ENCODE data around the gene TPI1. TPM values are rescaled to one million over a fixed set of nuclear protein-coding genes. Genes with fewer than 3 reads are reported as not detected.

Gene TPI1
- total RNA-seq = 499 and 519 TPM in 2 replicates

DNA sequence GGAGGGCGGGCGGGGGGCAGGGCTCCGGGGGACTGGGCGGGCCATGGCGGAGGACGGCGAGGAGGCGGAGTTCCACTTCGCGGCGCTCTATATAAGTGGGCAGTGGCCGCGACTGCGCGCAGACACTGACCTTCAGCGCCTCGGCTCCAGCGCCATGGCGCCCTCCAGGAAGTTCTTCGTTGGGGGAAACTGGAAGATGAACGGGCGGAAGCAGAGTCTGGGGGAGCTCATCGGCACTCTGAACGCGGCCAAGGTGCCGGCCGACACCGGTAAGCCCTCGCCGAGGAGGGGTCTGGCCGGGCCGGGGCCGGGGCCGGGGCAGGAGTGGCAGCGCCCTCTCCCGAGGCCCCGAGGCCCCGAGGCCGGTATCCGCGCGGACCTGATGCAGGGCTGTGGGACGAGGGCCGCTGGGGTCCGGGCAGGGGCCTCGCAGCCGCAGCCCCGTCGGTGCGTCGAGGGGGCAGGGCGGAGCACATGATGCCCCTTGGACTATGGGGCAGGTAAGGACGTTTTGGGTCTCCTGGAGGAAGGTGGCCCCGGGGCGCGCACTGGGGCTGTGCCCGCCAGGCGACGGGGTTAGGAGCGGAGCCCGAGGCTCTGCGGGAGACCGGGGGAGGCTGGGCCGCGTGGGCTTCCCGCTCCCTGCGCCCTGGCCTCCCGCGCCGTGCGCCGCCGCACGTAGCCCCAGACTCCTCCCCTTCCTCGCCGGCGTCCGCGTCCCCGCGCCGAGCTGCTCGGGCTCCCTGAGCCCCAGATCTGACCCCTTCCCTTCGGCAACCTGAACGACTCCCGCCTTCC, at the start of gene TPI1:
Gene TPI1 (plus strand): TSS at position 119 of the 798 bp plus-strand sequence. CDS start 36 bp downstream, at position 155.
- H3K4me3 ChIP-seq (ENCODE audit: low read depth, low read length) = peak within 1 kb of the TSS; percentile 96
- peaks cover 14% of the 10 kb centered on the region for H3K36me3 ChIP-seq (ENCODE audit: control insufficient read depth, insufficient read depth, low read length)
- no peak for DNase-seq (ENCODE audit: low read depth)
- TF ChIP-seq, protein P1, sequence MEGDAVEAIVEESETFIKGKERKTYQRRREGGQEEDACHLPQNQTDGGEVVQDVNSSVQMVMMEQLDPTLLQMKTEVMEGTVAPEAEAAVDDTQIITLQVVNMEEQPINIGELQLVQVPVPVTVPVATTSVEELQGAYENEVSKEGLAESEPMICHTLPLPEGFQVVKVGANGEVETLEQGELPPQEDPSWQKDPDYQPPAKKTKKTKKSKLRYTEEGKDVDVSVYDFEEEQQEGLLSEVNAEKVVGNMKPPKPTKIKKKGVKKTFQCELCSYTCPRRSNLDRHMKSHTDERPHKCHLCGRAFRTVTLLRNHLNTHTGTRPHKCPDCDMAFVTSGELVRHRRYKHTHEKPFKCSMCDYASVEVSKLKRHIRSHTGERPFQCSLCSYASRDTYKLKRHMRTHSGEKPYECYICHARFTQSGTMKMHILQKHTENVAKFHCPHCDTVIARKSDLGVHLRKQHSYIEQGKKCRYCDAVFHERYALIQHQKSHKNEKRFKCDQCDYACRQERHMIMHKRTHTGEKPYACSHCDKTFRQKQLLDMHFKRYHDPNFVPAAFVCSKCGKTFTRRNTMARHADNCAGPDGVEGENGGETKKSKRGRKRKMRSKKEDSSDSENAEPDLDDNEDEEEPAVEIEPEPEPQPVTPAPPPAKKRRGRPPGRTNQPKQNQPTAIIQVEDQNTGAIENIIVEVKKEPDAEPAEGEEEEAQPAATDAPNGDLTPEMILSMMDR (IDR thresholded peaks at IDR 0.05; ENCODE audit: insufficient read depth, low read length, poor library complexity, severe bottlenecking) = no peak
- H3K27me3 ChIP-seq (ENCODE audit: control insufficient read depth, insufficient read depth, low read length) = no peaks in the 10 kb centered on the region

DNA sequence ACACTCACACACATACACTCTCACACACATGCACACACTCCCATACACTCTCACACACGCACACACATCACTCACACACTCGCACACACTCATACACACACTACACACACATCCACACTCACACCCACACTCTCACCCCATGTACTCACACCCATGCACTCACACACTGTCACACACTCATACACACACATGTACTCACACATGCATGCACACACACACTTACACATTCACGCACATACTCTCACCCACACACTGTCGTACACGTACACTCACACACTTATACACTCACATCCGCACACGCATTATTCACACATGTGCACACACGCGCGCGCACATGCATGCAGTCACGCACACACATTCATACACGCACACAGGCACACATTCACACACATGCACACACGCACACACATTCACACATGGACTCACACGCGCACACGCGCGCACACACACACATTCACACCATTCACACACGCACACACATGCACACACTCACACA, 49.6 kb upstream of the TPI1 start:
- TF ChIP-seq, protein P1 (IDR thresholded peaks at IDR 0.05; ENCODE audit: insufficient read depth, low read length, poor library complexity, severe bottlenecking) = no peak
- DNase-seq (ENCODE audit: low read depth) = no peak
- H3K36me3 ChIP-seq (ENCODE audit: control insufficient read depth, insufficient read depth, low read length) = no peaks in the 10 kb centered on the region
- peaks cover 20% of the 10 kb centered on the region for H3K27me3 ChIP-seq (ENCODE audit: control insufficient read depth, insufficient read depth, low read length)
- H3K4me3 ChIP-seq (ENCODE audit: low read depth, low read length) = no peak overlapping the region

DNA sequence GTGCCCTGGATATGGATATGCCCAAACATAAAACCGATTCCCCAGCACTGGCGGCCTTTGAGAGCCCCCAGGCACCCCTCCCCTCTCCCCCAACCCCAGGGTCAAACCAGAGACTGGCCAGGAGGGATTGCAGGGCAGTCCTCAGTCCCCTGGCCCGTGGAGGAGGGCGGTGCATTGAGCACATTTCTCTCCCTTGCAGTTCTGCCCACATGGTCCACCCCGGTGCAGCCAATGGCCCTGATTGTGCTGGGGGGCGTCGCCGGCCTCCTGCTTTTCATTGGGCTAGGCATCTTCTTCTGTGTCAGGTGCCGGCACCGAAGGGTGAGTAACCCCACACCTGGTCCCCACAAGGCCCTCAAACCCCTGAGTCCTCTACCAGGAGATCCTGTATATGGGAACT, 49.1 kb upstream of the TPI1 start:
- Histone ChIP-seq H3K4me3 (ENCODE audit: low read depth, low read length) (no peak overlapping the region), H3K27me3 (ENCODE audit: control insufficient read depth, insufficient read depth, low read length) (peaks cover 25% of the 10 kb centered on the region), H3K36me3 (ENCODE audit: control insufficient read depth, insufficient read depth, low read length) (no peaks in the 10 kb centered on the region)
- TF ChIP-seq, protein P1 (IDR thresholded peaks at IDR 0.05; ENCODE audit: insufficient read depth, low read length, poor library complexity, severe bottlenecking) = no peak
- DNase-seq (ENCODE audit: low read depth) = no peak

DNA sequence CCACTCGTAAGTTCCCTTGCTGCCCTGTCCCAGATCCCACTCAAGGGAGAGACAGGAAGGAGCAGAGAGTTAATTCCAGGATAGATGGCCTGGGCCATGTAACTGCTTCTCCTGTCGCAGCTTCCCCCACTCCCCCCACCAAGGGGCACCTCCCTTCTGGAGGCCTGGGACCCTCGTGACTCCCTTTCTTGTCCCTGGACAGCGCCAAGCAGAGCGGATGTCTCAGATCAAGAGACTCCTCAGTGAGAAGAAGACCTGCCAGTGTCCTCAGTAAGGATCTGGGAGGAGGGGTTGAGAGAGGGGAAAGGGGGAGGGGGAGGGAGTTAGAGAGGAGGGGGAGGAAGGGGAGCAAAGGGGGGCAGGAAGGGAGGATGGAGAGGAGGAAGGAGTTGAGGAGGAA, 48.7 kb upstream of the TPI1 start:
- DNase-seq (ENCODE audit: low read depth) = no peak
- no peak overlapping the region for H3K4me3 ChIP-seq (ENCODE audit: low read depth, low read length)
- no peaks in the 10 kb centered on the region for H3K36me3 ChIP-seq (ENCODE audit: control insufficient read depth, insufficient read depth, low read length)
- H3K27me3 ChIP-seq (ENCODE audit: control insufficient read depth, insufficient read depth, low read length) = peaks cover 27% of the 10 kb centered on the region
- TF ChIP-seq, protein P1 (IDR thresholded peaks at IDR 0.05; ENCODE audit: insufficient read depth, low read length, poor library complexity, severe bottlenecking) = no peak

DNA sequence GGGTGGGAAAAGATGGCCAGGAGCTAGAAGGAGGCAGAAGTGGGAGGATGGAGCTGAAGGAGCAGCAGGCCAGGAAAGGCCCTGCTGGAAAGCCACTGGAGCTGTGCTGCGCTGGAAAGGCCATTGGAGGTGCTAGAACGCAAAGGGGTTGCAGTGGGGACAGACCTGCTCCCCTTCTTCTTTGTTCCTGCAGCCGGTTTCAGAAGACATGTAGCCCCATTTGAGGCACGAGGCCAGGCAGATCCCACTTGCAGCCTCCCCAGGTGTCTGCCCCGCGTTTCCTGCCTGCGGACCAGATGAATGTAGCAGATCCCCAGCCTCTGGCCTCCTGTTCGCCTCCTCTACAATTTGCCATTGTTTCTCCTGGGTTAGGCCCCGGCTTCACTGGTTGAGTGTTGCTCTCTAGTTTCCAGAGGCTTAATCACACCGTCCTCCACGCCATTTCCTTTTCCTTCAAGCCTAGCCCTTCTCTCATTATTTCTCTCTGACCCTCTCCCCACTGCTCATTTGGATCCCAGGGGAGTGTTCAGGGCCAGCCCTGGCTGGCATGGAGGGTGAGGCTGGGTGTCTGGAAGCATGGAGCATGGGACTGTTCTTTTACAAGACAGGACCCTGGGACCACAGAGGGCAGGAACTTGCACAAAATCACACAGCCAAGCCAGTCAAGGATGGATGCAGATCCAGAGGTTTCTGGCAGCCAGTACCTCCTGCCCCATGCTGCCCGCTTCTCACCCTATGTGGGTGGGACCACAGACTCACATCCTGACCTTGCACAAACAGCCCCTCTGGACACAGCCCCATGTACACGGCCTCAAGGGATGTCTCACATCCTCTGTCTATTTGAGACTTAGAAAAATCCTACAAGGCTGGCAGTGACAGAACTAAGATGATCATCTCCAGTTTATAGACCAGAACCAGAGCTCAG, 48.0 kb upstream of the TPI1 start:
- peaks cover 26% of the 10 kb centered on the region for H3K27me3 ChIP-seq (ENCODE audit: control insufficient read depth, insufficient read depth, low read length)

More for the DNA sequence above, 48.0 kb upstream of the TPI1 start:
- no peak for DNase-seq (ENCODE audit: low read depth)
- Histone ChIP-seq H3K36me3 (ENCODE audit: control insufficient read depth, insufficient read depth, low read length) (no peaks in the 10 kb centered on the region), H3K4me3 (ENCODE audit: low read depth, low read length) (no peak overlapping the region)
- TF ChIP-seq, protein P1 (IDR thresholded peaks at IDR 0.05; ENCODE audit: insufficient read depth, low read length, poor library complexity, severe bottlenecking) = no peak

Data from kidney epithelial cell (primary cell).